ENCODE measurements around the gene CCHCR1.

GRCh38 chr6:31126396-31127175 is 31.0 kb downstream of the CCHCR1 start:
- TF ChIP-seq POLR2A (IDR thresholded peaks at IDR 0.05) (peak in 1 of 3 donors; percentile 18), CTCF (IDR thresholded peaks at IDR 0.05) (no peak)

All from body of pancreas (tissue), 4 donors.